SK-N-SH treated with all-trans-retinoic acid at 6 μM for 48 hours (cell line): Measurements from ENCODE around the gene HOXA2.

ENCODE experiments used
- ATAC-seq: fragments of 200-7000 bp; cut with Tn5 transposase; 3 replicates; pipeline ENCODE4 v1.9.1; 2020; ENCODE audit warnings: mild to moderate bottlenecking, moderate library complexity
- ARNTL ChIP-seq: fragments of 450-650 bp; formaldehyde crosslinking; IDR thresholded peaks from 2 replicates; pipeline ENCODE4 v1.5.0; 2020; ENCODE audit warnings: low read depth, mild to moderate bottlenecking, moderate library complexity, borderline replicate concordance
- BACH2 ChIP-seq: fragments of 250-450 bp; sonication (Bioruptor Pico); IDR thresholded peaks from 2 replicates; pipeline ENCODE4 v1.9.0; 2021; ENCODE audit warnings: mild to moderate bottlenecking, borderline replicate concordance
- CSDC2 ChIP-seq: fragments of 250-450 bp; sonication (Bioruptor Pico); IDR thresholded peaks from 2 replicates; pipeline ENCODE4 v1.5.0; 2020; ENCODE audit warnings: mild to moderate bottlenecking, moderate library complexity
- ESRRG ChIP-seq: fragments of 250-450 bp; sonication (Bioruptor Pico); IDR thresholded peaks from 2 replicates; pipeline ENCODE4 v1.6.1; 2021; ENCODE audit warnings: mild to moderate bottlenecking
- GLIS3 ChIP-seq: fragments of 250-450 bp; sonication (Bioruptor Pico); IDR thresholded peaks from 2 replicates; pipeline ENCODE4 v1.5.0; 2020; ENCODE audit warnings: mild to moderate bottlenecking, moderate library complexity
- ISL1 ChIP-seq: fragments of 250-450 bp; sonication (Bioruptor Pico); IDR thresholded peaks from 2 replicates; pipeline ENCODE4 v2.1.2; 2022; ENCODE audit warnings: mild to moderate bottlenecking, moderate library complexity
- OSR1 ChIP-seq: fragments of 250-450 bp; sonication (Bioruptor Pico); IDR thresholded peaks from 2 replicates; pipeline ENCODE4 v1.8.0; 2022; ENCODE audit warnings: moderate library complexity, mild to moderate bottlenecking, inconsistent platforms
- PPARA ChIP-seq: fragments of 250-450 bp; sonication (Bioruptor Pico); IDR thresholded peaks from 2 replicates; pipeline ENCODE4 v1.5.0; 2020; ENCODE audit warnings: mild to moderate bottlenecking, borderline replicate concordance
- RARB ChIP-seq: fragments of 250-450 bp; sonication (Bioruptor Pico); IDR thresholded peaks from 2 replicates; pipeline ENCODE4 v1.8.0; 2021; ENCODE audit warnings: mild to moderate bottlenecking, moderate library complexity
- SNAI2 ChIP-seq: fragments of 250-450 bp; sonication (Bioruptor Pico); IDR thresholded peaks from 2 replicates; pipeline ENCODE4 v1.5.0; 2020; ENCODE audit warnings: mild to moderate bottlenecking, moderate library complexity
- TCF4 ChIP-seq: fragments of 250-450 bp; sonication (Bioruptor Pico); IDR thresholded peaks from 2 replicates; pipeline ENCODE4 v1.8.0; 2021; ENCODE audit warnings: mild to moderate bottlenecking, moderate library complexity, borderline replicate concordance
- TOX ChIP-seq: fragments of 250-450 bp; sonication (Bioruptor Pico); IDR thresholded peaks from 2 replicates; pipeline ENCODE4 v1.8.0; 2021; ENCODE audit warnings: mild to moderate bottlenecking, moderate library complexity, borderline replicate concordance
- ZC3H10 ChIP-seq: fragments of 250-450 bp; sonication (Bioruptor Pico); IDR thresholded peaks from 2 replicates; pipeline ENCODE4 v1.5.1; 2021; ENCODE audit warnings: mild to moderate bottlenecking, moderate library complexity
- ZFP3 ChIP-seq: fragments of 250-450 bp; sonication (Bioruptor Pico); IDR thresholded peaks from 2 replicates; pipeline ENCODE4 v1.5.0; 2020; ENCODE audit warnings: mild to moderate bottlenecking, moderate library complexity
- ZFP30 ChIP-seq: fragments of 450-650 bp; formaldehyde crosslinking; IDR thresholded peaks from 2 replicates; pipeline ENCODE4 v1.5.0; 2022; ENCODE audit warnings: mild to moderate bottlenecking, moderate library complexity
- ZNF565 ChIP-seq: fragments of 450-650 bp; formaldehyde crosslinking; conservative IDR thresholded peaks from 2 replicates; pipeline ENCODE4 v1.5.0; 2020; ENCODE audit warnings: low read depth, mild to moderate bottlenecking, moderate library complexity
- ZNF70 ChIP-seq: fragments of 450-650 bp; formaldehyde crosslinking; IDR thresholded peaks from 2 replicates; pipeline ENCODE4 v1.5.0; 2020; ENCODE audit warnings: mild to moderate bottlenecking, moderate library complexity
- ZNF8 ChIP-seq: fragments of 450-650 bp; formaldehyde crosslinking; IDR thresholded peaks from 2 replicates; pipeline ENCODE4 v1.5.0; 2020; ENCODE audit warnings: mild to moderate bottlenecking, moderate library complexity
- TF ChIP-seq, protein P1 (sequence below): fragments of 250-450 bp; sonication (Bioruptor Pico); IDR thresholded peaks from 2 replicates; pipeline ENCODE4 v1.5.1; 2021; ENCODE audit warnings: mild to moderate bottlenecking, moderate library complexity
- TF ChIP-seq, protein P2 (sequence below): fragments of 250-450 bp; sonication (Bioruptor Pico); IDR thresholded peaks from 2 replicates; pipeline ENCODE4 v1.8.0; 2020; ENCODE audit warnings: mild to moderate bottlenecking, moderate library complexity, borderline replicate concordance
- TF ChIP-seq, protein P3 (sequence below): fragments of 250-450 bp; sonication (Bioruptor Pico); IDR thresholded peaks from 2 replicates; pipeline ENCODE4 v1.8.0; 2021; ENCODE audit warnings: low read depth, mild to moderate bottlenecking, moderate library complexity, borderline replicate concordance
- TF ChIP-seq, protein P4 (sequence below): fragments of 250-450 bp; sonication (Bioruptor Pico); IDR thresholded peaks from 2 replicates; pipeline ENCODE4 v1.5.1; 2020; ENCODE audit warnings: low read depth, mild to moderate bottlenecking, moderate library complexity

HOXA2 gene

DNA sequence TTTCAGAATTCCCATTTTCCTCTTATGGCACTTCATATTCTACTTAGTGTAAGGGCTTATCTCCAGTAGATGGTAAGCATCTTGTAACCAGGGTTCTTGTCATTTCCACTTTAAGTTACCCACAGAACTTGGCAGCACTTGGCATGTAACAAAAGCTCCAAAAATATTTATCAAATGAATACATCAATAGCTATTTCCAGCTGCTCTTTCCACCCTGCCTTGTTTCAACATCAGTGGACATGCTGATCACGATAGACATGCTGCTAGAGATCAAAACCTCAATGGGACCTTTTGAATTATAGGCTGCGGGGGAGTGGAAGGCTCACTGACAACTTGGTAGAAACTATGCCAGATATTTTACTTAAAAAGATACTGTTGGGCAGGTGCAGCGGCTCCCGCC is 39.5 kb downstream of the HOXA2 start:
- no peak for ATAC-seq
- TF ChIP-seq SNAI2 (CRISPR knock-in tag): no peak
- no peak for TF ChIP-seq ZNF8 (CRISPR knock-in tag)
- no peak for TF ChIP-seq BACH2
- no peak for TF ChIP-seq ZNF565 (CRISPR knock-in tag)
- TF ChIP-seq ZFP30 (CRISPR knock-in tag): no peak
- TF ChIP-seq ZNF70 (CRISPR knock-in tag): no peak
- TF ChIP-seq, protein P1, sequence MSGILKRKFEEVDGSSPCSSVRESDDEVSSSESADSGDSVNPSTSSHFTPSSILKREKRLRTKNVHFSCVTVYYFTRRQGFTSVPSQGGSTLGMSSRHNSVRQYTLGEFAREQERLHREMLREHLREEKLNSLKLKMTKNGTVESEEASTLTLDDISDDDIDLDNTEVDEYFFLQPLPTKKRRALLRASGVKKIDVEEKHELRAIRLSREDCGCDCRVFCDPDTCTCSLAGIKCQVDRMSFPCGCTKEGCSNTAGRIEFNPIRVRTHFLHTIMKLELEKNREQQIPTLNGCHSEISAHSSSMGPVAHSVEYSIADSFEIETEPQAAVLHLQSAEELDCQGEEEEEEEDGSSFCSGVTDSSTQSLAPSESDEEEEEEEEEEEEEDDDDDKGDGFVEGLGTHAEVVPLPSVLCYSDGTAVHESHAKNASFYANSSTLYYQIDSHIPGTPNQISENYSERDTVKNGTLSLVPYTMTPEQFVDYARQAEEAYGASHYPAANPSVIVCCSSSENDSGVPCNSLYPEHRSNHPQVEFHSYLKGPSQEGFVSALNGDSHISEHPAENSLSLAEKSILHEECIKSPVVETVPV: no peak
- no peak for TF ChIP-seq GLIS3 (CRISPR knock-in tag)
- TF ChIP-seq, protein P2, sequence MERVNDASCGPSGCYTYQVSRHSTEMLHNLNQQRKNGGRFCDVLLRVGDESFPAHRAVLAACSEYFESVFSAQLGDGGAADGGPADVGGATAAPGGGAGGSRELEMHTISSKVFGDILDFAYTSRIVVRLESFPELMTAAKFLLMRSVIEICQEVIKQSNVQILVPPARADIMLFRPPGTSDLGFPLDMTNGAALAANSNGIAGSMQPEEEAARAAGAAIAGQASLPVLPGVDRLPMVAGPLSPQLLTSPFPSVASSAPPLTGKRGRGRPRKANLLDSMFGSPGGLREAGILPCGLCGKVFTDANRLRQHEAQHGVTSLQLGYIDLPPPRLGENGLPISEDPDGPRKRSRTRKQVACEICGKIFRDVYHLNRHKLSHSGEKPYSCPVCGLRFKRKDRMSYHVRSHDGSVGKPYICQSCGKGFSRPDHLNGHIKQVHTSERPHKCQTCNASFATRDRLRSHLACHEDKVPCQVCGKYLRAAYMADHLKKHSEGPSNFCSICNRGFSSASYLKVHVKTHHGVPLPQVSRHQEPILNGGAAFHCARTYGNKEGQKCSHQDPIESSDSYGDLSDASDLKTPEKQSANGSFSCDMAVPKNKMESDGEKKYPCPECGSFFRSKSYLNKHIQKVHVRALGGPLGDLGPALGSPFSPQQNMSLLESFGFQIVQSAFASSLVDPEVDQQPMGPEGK (CRISPR knock-in tag): no peak
- TF ChIP-seq PPARA: no peak
- TF ChIP-seq TCF4: no peak
- TF ChIP-seq, protein P3, sequence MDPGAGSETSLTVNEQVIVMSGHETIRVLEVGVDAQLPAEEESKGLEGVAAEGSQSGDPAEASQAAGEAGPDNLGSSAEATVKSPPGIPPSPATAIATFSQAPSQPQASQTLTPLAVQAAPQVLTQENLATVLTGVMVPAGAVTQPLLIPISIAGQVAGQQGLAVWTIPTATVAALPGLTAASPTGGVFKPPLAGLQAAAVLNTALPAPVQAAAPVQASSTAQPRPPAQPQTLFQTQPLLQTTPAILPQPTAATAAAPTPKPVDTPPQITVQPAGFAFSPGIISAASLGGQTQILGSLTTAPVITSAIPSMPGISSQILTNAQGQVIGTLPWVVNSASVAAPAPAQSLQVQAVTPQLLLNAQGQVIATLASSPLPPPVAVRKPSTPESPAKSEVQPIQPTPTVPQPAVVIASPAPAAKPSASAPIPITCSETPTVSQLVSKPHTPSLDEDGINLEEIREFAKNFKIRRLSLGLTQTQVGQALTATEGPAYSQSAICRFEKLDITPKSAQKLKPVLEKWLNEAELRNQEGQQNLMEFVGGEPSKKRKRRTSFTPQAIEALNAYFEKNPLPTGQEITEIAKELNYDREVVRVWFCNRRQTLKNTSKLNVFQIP (CRISPR knock-in tag): no peak
- no peak for TF ChIP-seq ZFP3 (CRISPR knock-in tag)
- no peak for TF ChIP-seq ISL1 (CRISPR knock-in tag)
- no peak for TF ChIP-seq RARB (CRISPR knock-in tag)
- no peak for TF ChIP-seq ESRRG (CRISPR knock-in tag)
- TF ChIP-seq TOX (CRISPR knock-in tag): no peak
- no peak for TF ChIP-seq ARNTL (CRISPR knock-in tag)
- TF ChIP-seq CSDC2 (CRISPR knock-in tag): no peak
- TF ChIP-seq, protein P4, sequence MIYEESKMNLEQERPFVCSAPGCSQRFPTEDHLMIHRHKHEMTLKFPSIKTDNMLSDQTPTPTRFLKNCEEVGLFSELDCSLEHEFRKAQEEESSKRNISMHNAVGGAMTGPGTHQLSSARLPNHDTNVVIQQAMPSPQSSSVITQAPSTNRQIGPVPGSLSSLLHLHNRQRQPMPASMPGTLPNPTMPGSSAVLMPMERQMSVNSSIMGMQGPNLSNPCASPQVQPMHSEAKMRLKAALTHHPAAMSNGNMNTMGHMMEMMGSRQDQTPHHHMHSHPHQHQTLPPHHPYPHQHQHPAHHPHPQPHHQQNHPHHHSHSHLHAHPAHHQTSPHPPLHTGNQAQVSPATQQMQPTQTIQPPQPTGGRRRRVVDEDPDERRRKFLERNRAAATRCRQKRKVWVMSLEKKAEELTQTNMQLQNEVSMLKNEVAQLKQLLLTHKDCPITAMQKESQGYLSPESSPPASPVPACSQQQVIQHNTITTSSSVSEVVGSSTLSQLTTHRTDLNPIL (CRISPR knock-in tag): no peak

DNA sequence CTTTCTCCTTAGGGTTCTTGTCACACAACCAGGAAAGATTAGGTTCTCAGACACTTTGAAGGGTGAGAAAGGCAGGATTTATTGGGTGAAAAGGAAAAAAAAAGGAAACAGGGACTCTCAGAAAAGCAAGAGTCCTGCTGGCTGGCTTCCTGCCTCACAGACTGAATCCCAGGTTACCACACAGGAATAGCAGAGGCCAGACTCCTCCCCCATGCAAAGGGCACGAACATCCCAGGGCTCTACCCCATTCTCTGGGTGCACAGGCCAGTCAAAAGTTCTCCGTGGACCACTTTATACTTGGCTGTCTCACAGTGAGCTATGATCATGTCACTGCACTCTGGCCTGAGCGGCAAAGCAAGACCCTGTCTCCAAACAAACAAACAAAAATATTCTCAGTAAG is 49.3 kb downstream of the HOXA2 start:
- TF ChIP-seq TCF4 (no peak), BACH2 (no peak), ZFP3 (CRISPR knock-in tag) (no peak), TOX (CRISPR knock-in tag) (no peak), SNAI2 (CRISPR knock-in tag) (no peak), ESRRG (CRISPR knock-in tag) (no peak), ZNF8 (CRISPR knock-in tag) (no peak), ZC3H10 (CRISPR knock-in tag) (no peak), OSR1 (CRISPR knock-in tag) (no peak), ZNF565 (CRISPR knock-in tag) (no peak), CSDC2 (CRISPR knock-in tag) (no peak)
- TF ChIP-seq, protein P1: no peak
- no peak for ATAC-seq

DNA sequence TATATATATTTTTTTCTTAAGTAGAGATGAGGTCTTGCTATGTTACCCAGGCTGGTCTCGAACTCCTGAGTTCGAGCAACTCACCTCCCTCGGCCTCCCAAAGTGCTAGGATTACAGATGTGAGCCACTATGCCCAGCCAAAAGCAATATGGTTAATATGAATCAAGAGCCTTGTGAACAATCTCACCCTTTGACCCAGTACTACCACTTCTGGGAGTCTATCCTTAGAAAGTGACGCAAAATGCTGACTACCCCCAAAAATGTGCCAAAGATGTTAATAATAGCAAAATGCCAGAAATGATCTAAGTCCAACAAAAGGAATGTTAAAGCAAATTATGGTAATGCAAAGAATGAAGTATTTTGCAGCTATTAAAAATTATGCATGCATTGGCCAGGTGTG is 51.0 kb downstream of the HOXA2 start:
- TF ChIP-seq, protein P1: no peak
- TF ChIP-seq TOX (CRISPR knock-in tag) (no peak), PPARA (no peak), ZNF8 (CRISPR knock-in tag) (no peak)
- TF ChIP-seq, protein P3 (CRISPR knock-in tag): no peak
- TF ChIP-seq, protein P2 (CRISPR knock-in tag): no peak
- TF ChIP-seq, protein P4 (CRISPR knock-in tag): no peak

More for the DNA sequence above, 51.0 kb downstream of the HOXA2 start:
- ATAC-seq: no peak
